Calu3 (cell line): ENCODE measurements around the gene MYO18B. TPM values are rescaled to one million over a fixed set of nuclear protein-coding genes. Genes with fewer than 3 reads are reported as not detected.

ENCODE experiments used
- BruUV-seq: library from RNA; stranded (reverse); fragments of 400-500 nt; replicated peaks from 2 replicates; lab custom pipeline; 2021; lab: Mats Ljungman, UMichigan
- CTCF ChIA-PET: fragments of 300-600 bp; sonication (Branson Sonifier 250); formaldehyde crosslinking; loops from one replicate; lab custom pipeline; 2022; ENCODE audit warnings: antibody characterized with exemption; lab: Charles Lee
- DNase-seq: peaks from one replicate; pipeline ENCODE4 v3.0.0; 2022
- H3K27ac Mint-ChIP-seq: one replicate; pipeline ENCODE4 v1.8.0; 2022; ENCODE audit warnings: mixed read lengths; ENCODE audit not compliant: unreplicated experiment
- H3K27me3 Mint-ChIP-seq: one replicate; pipeline ENCODE4 v1.8.0; 2022; ENCODE audit warnings: mixed read lengths; ENCODE audit not compliant: unreplicated experiment
- H3K36me3 Mint-ChIP-seq: one replicate; pipeline ENCODE4 v1.8.0; 2022; ENCODE audit warnings: mild to moderate bottlenecking, moderate library complexity, mixed read lengths; ENCODE audit not compliant: insufficient read depth, unreplicated experiment
- H3K4me1 Mint-ChIP-seq: one replicate; pipeline ENCODE4 v1.8.0; 2022; ENCODE audit warnings: mild to moderate bottlenecking, low read depth, mixed read lengths; ENCODE audit not compliant: unreplicated experiment
- H3K4me3 Mint-ChIP-seq: one replicate; pipeline ENCODE4 v1.8.0; 2022; ENCODE audit warnings: mild to moderate bottlenecking, low read depth, moderate library complexity, mixed read lengths; ENCODE audit not compliant: unreplicated experiment
- H3K9me3 Mint-ChIP-seq: one replicate; pipeline ENCODE4 v1.8.0; 2022; ENCODE audit warnings: low read depth, mixed read lengths; ENCODE audit not compliant: unreplicated experiment
- intact Hi-C: fragments of 100-400 bp; cut with micrococcal nuclease; formaldehyde crosslinking; loops from one replicate; pipeline ENCODE4 v1.10.0; 2022; ENCODE audit not compliant: unreplicated experiment
- total RNA-seq: library from RNA; stranded (reverse); gene quantifications from 2 replicates; pipeline ENCODE4 v1.2.3, GENCODE V29; 2022
- TF ChIP-seq, protein P1 (sequence below): fragments of 200-600 bp; IDR thresholded peaks from one replicate; pipeline ENCODE4 v1.8.0; 2022; ENCODE audit warnings: antibody characterized with exemption; ENCODE audit not compliant: unreplicated experiment

MYO18B gene
- total RNA-seq, 1 experiment from 2014 or later: 0.59 TPM

DNA sequence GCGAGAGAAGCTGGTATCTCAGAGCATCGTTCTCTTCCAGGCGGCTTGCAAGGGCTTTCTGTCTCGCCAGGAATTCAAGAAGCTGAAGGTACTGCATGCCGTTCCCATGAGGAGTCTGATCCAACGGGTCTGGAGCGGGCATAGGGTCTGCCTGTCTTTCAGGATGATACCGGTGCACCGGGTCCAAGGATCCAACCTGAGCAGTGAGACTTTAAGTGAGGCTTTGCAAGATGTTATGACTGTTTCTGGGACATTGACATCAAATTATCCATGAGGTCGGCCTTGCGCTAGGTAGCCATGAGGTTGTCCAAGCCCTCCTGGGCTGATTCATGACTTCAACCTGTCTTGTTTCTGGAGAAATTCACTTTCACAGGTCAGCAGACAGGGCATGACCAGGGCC, 132.3 kb downstream of the MYO18B start:
- TF ChIP-seq, protein P1, sequence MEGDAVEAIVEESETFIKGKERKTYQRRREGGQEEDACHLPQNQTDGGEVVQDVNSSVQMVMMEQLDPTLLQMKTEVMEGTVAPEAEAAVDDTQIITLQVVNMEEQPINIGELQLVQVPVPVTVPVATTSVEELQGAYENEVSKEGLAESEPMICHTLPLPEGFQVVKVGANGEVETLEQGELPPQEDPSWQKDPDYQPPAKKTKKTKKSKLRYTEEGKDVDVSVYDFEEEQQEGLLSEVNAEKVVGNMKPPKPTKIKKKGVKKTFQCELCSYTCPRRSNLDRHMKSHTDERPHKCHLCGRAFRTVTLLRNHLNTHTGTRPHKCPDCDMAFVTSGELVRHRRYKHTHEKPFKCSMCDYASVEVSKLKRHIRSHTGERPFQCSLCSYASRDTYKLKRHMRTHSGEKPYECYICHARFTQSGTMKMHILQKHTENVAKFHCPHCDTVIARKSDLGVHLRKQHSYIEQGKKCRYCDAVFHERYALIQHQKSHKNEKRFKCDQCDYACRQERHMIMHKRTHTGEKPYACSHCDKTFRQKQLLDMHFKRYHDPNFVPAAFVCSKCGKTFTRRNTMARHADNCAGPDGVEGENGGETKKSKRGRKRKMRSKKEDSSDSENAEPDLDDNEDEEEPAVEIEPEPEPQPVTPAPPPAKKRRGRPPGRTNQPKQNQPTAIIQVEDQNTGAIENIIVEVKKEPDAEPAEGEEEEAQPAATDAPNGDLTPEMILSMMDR: no peak
- H3K27ac Mint-ChIP-seq: no peak overlapping the region
- H3K27me3 Mint-ChIP-seq: peaks cover 97% of the 10 kb centered on the region
- H3K36me3 Mint-ChIP-seq: no peaks in the 10 kb centered on the region
- BruUV-seq: no TSS peak
- DNase-seq: no peak
- no peaks in the 10 kb centered on the region for H3K4me1 Mint-ChIP-seq
- intact Hi-C loops: no loop called here
- no peaks in the 10 kb centered on the region for H3K9me3 Mint-ChIP-seq
- no peak overlapping the region for H3K4me3 Mint-ChIP-seq
- CTCF ChIA-PET: no interaction called here

DNA sequence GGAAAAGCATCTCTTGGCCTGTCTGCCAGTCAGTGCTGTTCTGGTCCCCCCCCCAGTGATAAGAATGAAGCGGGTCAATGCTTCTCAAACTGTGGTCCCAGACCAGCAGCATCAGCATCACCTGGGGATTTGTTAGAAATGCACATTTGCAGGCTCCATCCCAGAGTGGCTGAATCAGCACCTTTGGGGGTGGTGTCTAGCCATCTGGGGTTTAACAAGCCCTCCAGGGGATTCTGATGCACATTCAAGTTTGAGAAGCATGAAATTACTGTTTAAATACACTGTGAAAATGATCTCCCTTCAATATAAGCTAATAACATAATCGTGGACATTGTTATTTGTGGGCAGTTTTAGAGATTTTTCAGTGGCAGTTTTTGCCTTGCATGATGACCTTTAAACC, 133.5 kb downstream of the MYO18B start:
- H3K4me3 Mint-ChIP-seq: no peak overlapping the region
- peaks cover 99% of the 10 kb centered on the region for H3K27me3 Mint-ChIP-seq
- H3K36me3 Mint-ChIP-seq: no peaks in the 10 kb centered on the region
- H3K27ac Mint-ChIP-seq: no peak overlapping the region
- intact Hi-C loops: no loop called here
- no peaks in the 10 kb centered on the region for H3K9me3 Mint-ChIP-seq
- TF ChIP-seq, protein P1: no peak
- no peak for DNase-seq
- CTCF ChIA-PET: interaction anchor here (0.7 kb wide), 1 partner anchor 35 kb away, joined by 4 read pairs; no protein-coding TSS in a partner anchor
- no peaks in the 10 kb centered on the region for H3K4me1 Mint-ChIP-seq
- no TSS peak for BruUV-seq

DNA sequence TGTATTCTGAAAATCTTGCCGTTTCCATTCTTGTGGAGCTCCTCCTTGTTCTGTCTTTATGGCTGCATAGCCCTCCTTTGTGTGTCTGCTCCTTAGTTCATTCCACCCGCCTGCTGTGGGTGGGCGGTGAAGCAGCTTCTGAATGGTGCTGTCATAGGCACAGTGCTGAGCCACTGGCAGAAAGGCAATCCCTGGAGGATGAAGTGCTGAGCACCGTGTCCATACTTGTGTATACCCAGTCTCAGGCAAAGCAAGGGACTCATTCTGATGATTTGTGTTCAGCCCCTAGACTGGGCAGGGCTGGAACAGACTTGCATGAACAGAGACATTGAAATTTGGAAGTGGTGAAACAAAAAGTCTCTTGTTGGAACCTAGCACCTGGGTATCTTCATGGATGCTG, 134.9 kb downstream of the MYO18B start:
- Mint-ChIP-seq H3K4me3 (no peak overlapping the region), H3K27me3 (peaks cover 99% of the 10 kb centered on the region), H3K4me1 (no peaks in the 10 kb centered on the region), H3K36me3 (no peaks in the 10 kb centered on the region), H3K9me3 (no peaks in the 10 kb centered on the region), H3K27ac (no peak overlapping the region)
- BruUV-seq: no TSS peak
- TF ChIP-seq, protein P1: no peak
- DNase-seq: no peak
- intact Hi-C loops: no loop called here
- CTCF ChIA-PET: interaction anchor here (0.5 kb wide), 1 partner anchor 28 kb away, joined by 3 read pairs; no protein-coding TSS in a partner anchor

DNA sequence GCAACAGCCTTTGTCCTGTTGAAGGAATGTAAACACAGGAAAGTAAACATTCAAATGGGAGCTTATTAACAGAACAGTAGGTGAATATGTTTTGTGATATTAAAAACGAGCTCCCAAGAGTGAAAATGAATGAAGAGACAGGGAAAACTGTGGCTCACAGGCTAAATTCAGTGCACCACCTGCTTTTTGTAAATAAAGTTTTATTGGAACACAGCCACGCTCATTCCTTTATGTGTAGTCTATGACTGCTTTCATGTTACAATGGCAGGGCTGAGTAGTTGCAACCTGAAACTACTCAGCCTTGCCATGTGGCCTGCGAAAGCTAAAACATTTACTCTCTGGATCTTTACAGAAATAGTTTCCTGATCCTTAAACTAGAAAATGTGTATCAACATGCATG, 136.9 kb downstream of the MYO18B start:
- peaks cover 97% of the 10 kb centered on the region for H3K27me3 Mint-ChIP-seq
- H3K4me3 Mint-ChIP-seq: no peak overlapping the region

More for the DNA sequence above, 136.9 kb downstream of the MYO18B start:
- Mint-ChIP-seq H3K36me3 (no peaks in the 10 kb centered on the region), H3K9me3 (no peaks in the 10 kb centered on the region), H3K27ac (no peak overlapping the region), H3K4me1 (no peaks in the 10 kb centered on the region)
- intact Hi-C loops: no loop called here
- CTCF ChIA-PET: no interaction called here
- TF ChIP-seq, protein P1: no peak
- BruUV-seq: no TSS peak
- DNase-seq: no peak
